GM06990 (cell line): ENCODE results near the gene HEATR1.

Source experiments
- DNase-seq: peaks from one replicate; pipeline ENCODE4 v3.0.0-alpha.2; 2011; ENCODE audit not compliant: insufficient read length; ENCODE audit errors: extremely low read depth
- H3K27me3 ChIP-seq: replicated peaks from 2 replicates; pipeline ENCODE4 v1.6.0; 2011; ENCODE audit warnings: low read length; ENCODE audit not compliant: control insufficient read depth, insufficient read depth
- H3K36me3 ChIP-seq: 2 replicates; pipeline ENCODE4 v1.5.1; 2011; ENCODE audit warnings: low read length; ENCODE audit not compliant: control insufficient read depth, insufficient read depth
- H3K4me3 ChIP-seq: replicated peaks from 2 replicates; pipeline ENCODE4 v1.5.1; 2011; ENCODE audit warnings: low read depth, mild to moderate bottlenecking, control low read depth, low read length
- TF ChIP-seq, protein P1 (sequence below): IDR thresholded peaks from 2 replicates; pipeline ENCODE4 v1.5.1; 2011; ENCODE audit warnings: low read length, control low read depth, mild to moderate bottlenecking, inconsistent platforms; ENCODE audit not compliant: insufficient read depth, poor library complexity, severe bottlenecking

HEATR1 gene

GRCh38 chr1:236524142-236524894 lies 80.0 kb downstream of the HEATR1 start:
- TF ChIP-seq, protein P1, sequence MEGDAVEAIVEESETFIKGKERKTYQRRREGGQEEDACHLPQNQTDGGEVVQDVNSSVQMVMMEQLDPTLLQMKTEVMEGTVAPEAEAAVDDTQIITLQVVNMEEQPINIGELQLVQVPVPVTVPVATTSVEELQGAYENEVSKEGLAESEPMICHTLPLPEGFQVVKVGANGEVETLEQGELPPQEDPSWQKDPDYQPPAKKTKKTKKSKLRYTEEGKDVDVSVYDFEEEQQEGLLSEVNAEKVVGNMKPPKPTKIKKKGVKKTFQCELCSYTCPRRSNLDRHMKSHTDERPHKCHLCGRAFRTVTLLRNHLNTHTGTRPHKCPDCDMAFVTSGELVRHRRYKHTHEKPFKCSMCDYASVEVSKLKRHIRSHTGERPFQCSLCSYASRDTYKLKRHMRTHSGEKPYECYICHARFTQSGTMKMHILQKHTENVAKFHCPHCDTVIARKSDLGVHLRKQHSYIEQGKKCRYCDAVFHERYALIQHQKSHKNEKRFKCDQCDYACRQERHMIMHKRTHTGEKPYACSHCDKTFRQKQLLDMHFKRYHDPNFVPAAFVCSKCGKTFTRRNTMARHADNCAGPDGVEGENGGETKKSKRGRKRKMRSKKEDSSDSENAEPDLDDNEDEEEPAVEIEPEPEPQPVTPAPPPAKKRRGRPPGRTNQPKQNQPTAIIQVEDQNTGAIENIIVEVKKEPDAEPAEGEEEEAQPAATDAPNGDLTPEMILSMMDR, result no peak
- peak; percentile 64 for DNase-seq
- no peaks in the 10 kb centered on the region; the same call in 1 of the 2 replicates for H3K36me3 ChIP-seq
- H3K27me3 ChIP-seq, result no peaks in the 10 kb centered on the region
- H3K4me3 ChIP-seq, result peak overlapping the region; percentile 81

- peak; percentile 85 for DNase-seq
- TF ChIP-seq, protein P1, result no peak
- Histone ChIP-seq H3K4me3 (peak within 1 kb of the TSS; percentile 81), H3K36me3 (no peaks in the 10 kb centered on the region), H3K27me3 (no peaks in the 10 kb centered on the region)
Measured at GRCh38 chr1:236523704-236524141, 80.6 kb downstream of the HEATR1 start, which contains the start of gene LGALS8. Gene LGALS8 (plus strand): TSS chr1:236523982. CDS start chr1:236526071, 2,089 bp downstream.

DNA sequence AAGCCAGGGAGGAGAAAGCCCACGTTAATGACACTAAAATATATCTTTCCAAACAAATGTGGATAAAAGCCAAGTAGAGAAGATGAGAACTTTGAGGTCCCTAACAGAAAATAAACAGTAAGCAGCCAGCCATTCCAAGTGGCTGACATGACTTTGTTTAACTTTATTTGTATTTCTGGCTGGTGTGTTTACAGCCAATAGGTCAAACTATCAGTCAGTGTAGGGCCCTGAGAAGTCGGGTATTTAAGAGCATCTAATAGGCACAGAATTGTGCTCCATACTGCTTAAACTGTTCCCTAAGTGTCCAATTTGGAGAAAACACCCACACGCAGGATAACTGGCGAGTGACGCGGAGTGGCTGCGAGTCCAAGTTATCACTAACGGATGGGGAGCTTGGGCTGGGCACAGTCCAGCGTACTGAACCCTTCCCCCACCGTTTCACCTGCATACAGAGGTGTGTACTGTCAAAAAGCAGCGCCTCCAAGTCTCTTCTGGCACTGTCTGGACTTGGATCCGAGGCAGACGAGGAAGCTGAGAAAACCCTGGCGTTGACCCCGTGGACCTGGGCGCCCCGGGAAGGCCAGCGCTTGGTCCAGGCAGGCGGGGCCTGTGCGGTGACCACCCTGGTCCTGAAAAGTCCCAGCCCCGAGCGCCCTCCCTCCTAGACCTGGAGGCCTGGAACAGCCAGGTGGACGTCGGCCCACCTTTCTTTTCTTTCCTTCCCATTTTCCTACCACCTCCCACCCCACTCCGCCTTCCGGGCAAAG lies 81.2 kb downstream of the HEATR1 start:
- H3K4me3 ChIP-seq, result peak overlapping the region; percentile 81
- TF ChIP-seq, protein P1, result no peak
- no peaks in the 10 kb centered on the region for H3K27me3 ChIP-seq
- no peak for DNase-seq
- H3K36me3 ChIP-seq, result no peaks in the 10 kb centered on the region

GRCh38 chr1:236520445-236521005 lies 83.8 kb downstream of the HEATR1 start:
- no peaks in the 10 kb centered on the region for H3K27me3 ChIP-seq
- TF ChIP-seq, protein P1, result no peak
- DNase-seq, result no peak

GRCh38 chr1:236518322-236518721 lies 86.0 kb downstream of the HEATR1 start:
- no peak for DNase-seq
- TF ChIP-seq, protein P1, result no peak
- H3K27me3 ChIP-seq, result no peaks in the 10 kb centered on the region
- no peaks in the 10 kb centered on the region for H3K36me3 ChIP-seq
- no peak overlapping the region for H3K4me3 ChIP-seq

More at GRCh38 chr1:236520445-236521005, 83.8 kb downstream of the HEATR1 start:
- no peak overlapping the region for H3K4me3 ChIP-seq
- H3K36me3 ChIP-seq, result no peaks in the 10 kb centered on the region
